Upper lobe of left lung (tissue), 4 donors: ENCODE results near the gene NOC4L.

ENCODE experiments used
- CTCF ChIP-seq, 6 experiments: fragments of 450-650 bp in 4 of 6; fragments of 200-600 bp in 2 of 6; sonication (generic) in 2 of 6; IDR thresholded peaks; one replicate each; pipeline ENCODE4 v1.5.1; 2016 to 2019; ENCODE audit warnings: antibody characterized with exemption in 6 of 6
- EP300 ChIP-seq, 4 donors: sonication (generic); formaldehyde crosslinking; IDR thresholded peaks; one replicate each; pipeline ENCODE4 v1.5.1; 2017; ENCODE audit warnings: antibody characterized with exemption in 4 of 4, control low read depth in 2 of 4

- TF ChIP-seq CTCF (IDR thresholded peaks at IDR 0.05) = no peak
- no peak for TF ChIP-seq EP300 (IDR thresholded peaks at IDR 0.05)
These were observed 28.4 kb downstream of the NOC4L start for GRCh38 chr12:132172619-132173018.
